ENCODE measurements around the gene RBM23. TPM values are rescaled to one million over a fixed set of nuclear protein-coding genes. Genes with fewer than 3 reads are reported as not detected.
"Not testable (repeated sequence)": the region's sequence is repeated elsewhere in the genome, so short reads cannot be mapped to it uniquely, and the experiment has no call there.

Gene RBM23
- total and polyA plus RNA-seq, 12 donors: 24.0 to 58.1 (median 34.8) TPM

DNA sequence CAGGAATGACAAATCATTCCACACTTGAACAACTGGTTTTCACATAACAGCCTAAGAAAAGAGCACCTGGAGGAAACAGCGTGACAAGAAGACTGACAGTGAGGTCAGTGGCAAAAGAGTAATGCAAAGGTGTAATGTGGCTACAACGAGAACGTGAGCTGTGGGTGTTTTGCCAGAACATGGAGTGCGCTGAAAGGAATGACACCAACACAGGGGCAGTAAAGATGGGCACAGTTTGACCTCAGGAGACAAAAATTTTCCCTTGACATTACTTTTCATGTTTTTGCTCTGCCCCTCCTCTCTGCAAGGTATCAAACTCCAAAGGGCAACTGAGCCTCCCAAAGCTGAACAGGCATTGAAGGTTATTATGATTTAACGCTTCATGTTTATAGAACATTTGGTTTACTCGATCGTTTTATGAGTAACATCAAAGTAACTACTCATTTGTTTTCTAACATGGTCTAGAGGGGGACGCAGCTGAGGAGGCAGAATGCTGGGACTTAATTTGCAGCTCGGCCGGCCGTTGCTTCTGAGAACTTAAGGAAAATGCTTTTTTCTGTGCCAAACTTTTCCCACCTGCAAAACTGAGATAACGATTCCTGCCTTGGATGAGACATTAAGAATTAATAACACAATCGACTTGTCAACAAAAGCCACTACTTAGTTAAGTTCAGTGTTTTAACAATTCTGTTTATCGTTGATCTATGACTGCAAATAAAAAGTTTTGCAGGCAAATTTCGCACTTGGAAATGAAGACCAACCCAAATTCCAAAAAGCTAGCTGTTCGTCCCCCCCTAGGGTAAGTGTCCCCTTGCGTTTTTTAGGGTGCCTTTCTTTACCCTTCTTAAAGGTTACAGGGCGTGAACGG, 37.0 kb upstream of the RBM23 start:
- H3K4me3 ChIP-seq: peak overlapping the region; percentile 60 to 82 (median 72)
- H3K9me3 ChIP-seq: no peaks in the 10 kb centered on the region
- peaks cover 0 to 41% (median 16%) of the 10 kb centered on the region in 9 donors for H3K36me3 ChIP-seq
- no peak for TF ChIP-seq CTCF (IDR thresholded peaks at IDR 0.05)
- no peak for ATAC-seq
- peaks cover 4 to 18% (median 12%) of the 10 kb centered on the region in 9 donors for H3K4me1 ChIP-seq
- 22 to 23% methylated on average over 19 of the region's 19 CpGs for WGBS, 2 donors
- intact Hi-C loops (cut with DNase I): loop anchor here in 1 of 10 donors (2.0 kb wide), 1 partner anchor 25 kb away; no protein-coding TSS in a partner anchor
- peak overlapping the region; percentile 75 to 97 (median 94) for H3K27ac ChIP-seq
- DNase-seq: no peak
- no peaks in the 10 kb centered on the region for H3K27me3 ChIP-seq

- Histone ChIP-seq H3K36me3 (peaks cover 0 to 75% (median 17%) of the 10 kb centered on the region in 9 donors), H3K9me3 (no peaks in the 10 kb centered on the region), H3K4me1 (peaks cover 4 to 17% (median 12%) of the 10 kb centered on the region in 9 donors), H3K27me3 (no peaks in the 10 kb centered on the region), H3K27ac (peak overlapping the region in 1 of 10 donors; percentile 45), H3K4me3 (no peak overlapping the region)
- DNase-seq: no peak
- no peak for TF ChIP-seq CTCF (IDR thresholded peaks at IDR 0.05)
- intact Hi-C loops (cut with DNase I): no loop called here
- no peak for ATAC-seq
- WGBS, 2 donors: 98 to 100% methylated on average over 1 of the region's 1 CpG
Observed at GRCh38 chr14:22952418-22952817, 33.5 kb upstream of the RBM23 start.

GRCh38 chr14:22951795-22952194, 32.8 kb upstream of the RBM23 start:
- 90 to 92% methylated on average over 8 of the region's 8 CpGs for WGBS, 2 donors
- Histone ChIP-seq H3K27ac (peak overlapping the region in 1 of 10 donors; percentile 66), H3K4me1 (peaks cover 4 to 13% (median 11%) of the 10 kb centered on the region in 9 donors), H3K36me3 (peaks cover 0 to 82% (median 23%) of the 10 kb centered on the region in 9 donors)
- H3K4me3 ChIP-seq; H3K9me3 ChIP-seq; DNase-seq; ATAC-seq; intact Hi-C loops (cut with DNase I); H3K27me3 ChIP-seq: not testable (repeated sequence)

GRCh38 chr14:22945642-22946041, 26.7 kb upstream of the RBM23 start:
- TF ChIP-seq CTCF (IDR thresholded peaks at IDR 0.05): no peak
- Histone ChIP-seq H3K27me3 (no peaks in the 10 kb centered on the region), H3K9me3 (no peaks in the 10 kb centered on the region), H3K4me1 (no peaks in the 10 kb centered on the region), H3K4me3 (no peak overlapping the region), H3K27ac (no peak overlapping the region), H3K36me3 (peaks cover 0 to 90% (median 25%) of the 10 kb centered on the region in 9 donors)
- ATAC-seq (no peak), DNase-seq (no peak)
- intact Hi-C loops (cut with DNase I): no loop called here
- 99 to 100% methylated on average over 3 of the region's 3 CpGs for WGBS, 2 donors
